Activated T-cell treated with anti-CD3 and anti-CD28 coated beads, Interleukin-2, amount 50 U/mL, for 1 hour (primary cell): ENCODE data around the gene BCDIN3D.

ENCODE experiments used
- DNase-seq: peaks from one replicate; pipeline ENCODE4 v3.0.0-alpha.2; 2020

Gene BCDIN3D

DNA sequence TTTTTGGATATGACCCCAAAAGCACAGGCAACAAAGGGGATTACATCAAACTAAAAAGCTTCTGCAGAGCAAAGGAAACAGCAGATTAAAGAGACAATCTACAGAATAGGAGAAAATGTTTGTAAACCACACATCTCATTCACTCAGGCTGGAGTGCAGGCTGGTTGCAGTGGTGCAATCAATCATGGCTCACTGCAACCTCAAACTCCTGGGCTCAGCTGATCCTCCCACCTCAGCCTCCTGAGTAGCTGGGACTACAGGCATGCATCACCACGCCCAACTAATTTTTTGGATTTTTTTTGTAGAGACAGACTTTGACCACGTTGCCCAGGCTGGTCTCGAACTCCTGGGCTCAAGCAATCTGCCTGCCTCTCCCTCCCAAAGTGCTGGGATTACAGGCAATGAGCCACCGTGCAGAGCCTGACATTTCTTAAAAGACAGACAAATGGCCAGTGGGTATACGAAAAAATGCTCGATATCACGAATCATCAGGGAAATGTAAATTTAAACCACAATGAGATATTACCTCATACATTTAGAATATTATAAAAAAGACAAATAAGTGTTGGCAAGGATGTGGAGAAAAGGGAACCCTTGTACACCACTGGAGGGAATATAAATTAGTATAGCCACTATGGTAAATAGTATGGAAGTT lies 24.5 kb downstream of the BCDIN3D start:
- DNase-seq, result no peak

DNA sequence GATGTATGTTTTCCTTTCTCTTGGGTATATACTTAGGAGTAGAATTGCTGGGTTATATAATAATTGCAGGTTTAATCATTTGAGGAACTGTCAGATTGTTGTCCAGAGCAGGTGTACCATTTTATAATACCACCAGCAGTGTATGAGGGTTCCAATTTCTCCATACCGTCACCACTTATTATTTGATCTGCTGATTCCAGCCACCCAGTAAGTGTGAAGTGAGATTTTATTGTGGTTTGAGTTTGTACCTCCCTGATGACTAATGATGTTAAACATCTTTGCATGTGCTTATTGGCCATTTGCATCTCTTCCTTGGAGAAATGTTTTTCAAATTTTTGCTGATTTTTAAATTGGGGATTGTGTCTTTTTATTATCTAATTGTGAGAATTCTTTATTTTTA lies 29.8 kb downstream of the BCDIN3D start:
- DNase-seq, result no peak

DNA sequence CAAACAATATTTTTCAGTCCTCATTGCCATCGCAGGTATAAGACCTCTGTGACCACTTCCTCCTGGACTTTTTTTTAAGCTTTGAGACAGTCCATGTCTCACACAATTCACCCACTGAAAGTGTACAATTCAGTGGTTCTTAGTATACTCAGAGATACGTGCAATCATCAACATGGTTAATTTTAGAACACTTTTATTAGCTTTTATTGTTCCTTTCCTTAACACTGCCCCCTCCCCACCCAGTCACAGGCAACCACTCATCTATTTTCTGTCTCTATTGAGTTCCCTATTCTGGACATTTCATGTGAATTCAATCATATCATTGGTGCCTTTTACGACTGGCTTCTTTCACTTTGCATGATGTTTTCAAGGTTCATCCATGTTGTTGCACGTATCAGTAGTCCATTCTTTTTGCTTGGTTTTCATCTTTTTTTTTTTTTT lies 30.9 kb downstream of the BCDIN3D start:
- no peak for DNase-seq

DNA sequence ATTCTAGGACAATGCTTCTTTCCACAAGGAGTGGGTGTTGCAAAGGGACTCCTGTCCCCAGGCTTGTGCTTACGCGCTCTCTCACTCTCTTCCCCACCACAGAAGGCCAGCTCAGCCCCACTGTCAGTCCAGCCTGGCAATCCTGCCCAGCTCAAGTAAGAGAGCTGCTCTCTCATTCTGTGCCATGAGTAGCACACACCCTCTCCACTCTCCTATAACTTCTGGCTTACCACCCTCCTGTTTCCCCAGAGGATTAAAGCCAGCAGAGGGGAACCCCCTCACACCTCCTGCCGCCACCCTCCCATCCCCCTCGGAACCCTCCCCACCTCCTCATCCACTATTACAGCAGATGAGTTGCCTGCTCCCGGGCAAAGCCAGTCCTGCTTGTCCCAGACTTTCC lies 31.8 kb downstream of the BCDIN3D start:
- DNase-seq, result no peak

DNA sequence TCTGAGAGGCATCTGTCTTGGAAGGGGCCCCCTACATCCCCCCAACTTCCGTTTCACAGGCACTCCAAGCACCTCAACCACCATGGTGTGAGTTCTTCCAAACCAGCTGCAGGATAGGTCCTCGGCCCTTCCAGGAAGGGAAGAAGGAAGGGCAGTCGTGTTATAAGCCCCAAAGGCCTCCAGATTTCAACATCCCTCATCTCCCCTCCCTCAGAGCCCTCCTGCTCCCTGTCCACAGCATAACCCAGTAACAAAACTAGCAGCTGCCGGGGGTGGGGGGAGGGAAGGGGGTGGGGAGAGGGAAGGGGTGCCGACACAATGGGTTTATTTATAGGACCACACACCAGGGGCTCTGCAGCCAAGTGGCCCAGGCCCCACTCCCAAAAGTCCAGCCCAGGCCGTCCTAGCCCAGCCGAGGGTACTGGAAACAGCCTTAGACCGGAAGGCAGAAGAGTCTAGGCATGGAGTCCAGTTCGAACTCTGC lies 33.0 kb downstream of the BCDIN3D start:
- no peak for DNase-seq

GRCh38 chr12:49809381-49809905 lies 33.5 kb downstream of the BCDIN3D start:
- no peak for DNase-seq

- DNase-seq, result no peak
Observed at GRCh38 chr12:49808686-49809380, 34.1 kb downstream of the BCDIN3D start.

DNA sequence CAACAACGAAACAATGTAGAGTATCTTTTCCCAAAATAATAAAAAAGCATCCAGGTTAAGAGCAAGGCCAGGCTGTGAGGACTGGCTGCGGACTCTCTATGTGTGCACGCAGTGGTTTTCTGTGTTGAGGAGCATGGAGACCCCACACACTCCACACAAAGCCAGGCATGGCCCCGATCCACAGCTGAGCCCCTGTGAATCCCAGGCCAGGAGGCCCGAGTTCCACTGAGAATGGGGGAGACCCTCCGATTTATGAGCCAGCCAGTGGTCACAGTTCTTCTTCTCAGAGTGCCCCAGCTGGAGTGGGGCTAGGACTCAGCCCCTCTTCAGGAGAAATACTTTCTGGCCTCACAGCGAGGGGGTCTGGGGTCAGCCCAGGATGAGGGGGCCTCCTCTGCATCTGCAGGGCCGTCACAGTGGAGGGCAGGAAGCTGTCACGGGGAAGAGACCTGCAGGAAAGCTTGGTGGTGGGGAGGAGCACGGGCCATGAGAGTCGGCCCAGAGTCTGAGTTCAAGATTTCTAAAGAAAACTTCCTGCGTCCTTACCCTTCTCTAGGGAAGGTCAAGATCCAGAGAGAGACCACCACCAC lies 34.8 kb downstream of the BCDIN3D start:
- no peak for DNase-seq

DNA sequence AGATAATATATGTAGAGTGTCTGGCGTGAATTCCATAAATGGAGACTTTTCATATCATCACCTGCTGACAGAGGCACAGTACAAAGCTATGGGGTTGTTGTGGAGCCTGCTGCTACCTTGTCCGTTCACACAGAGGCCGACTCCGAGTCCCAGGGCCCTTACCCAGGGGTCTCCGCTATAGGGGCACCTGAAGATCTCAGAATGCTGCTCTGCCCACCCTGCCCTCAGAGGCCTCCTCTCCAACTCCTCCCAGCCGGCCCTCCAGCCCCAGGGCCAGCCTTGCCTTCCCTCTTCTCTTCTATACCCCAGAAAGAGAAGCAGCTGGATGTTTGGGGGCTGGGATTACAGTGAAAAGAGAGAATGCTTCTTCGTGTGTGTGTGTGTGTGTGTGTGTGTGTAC lies 36.0 kb downstream of the BCDIN3D start:
- no peak for DNase-seq

DNA sequence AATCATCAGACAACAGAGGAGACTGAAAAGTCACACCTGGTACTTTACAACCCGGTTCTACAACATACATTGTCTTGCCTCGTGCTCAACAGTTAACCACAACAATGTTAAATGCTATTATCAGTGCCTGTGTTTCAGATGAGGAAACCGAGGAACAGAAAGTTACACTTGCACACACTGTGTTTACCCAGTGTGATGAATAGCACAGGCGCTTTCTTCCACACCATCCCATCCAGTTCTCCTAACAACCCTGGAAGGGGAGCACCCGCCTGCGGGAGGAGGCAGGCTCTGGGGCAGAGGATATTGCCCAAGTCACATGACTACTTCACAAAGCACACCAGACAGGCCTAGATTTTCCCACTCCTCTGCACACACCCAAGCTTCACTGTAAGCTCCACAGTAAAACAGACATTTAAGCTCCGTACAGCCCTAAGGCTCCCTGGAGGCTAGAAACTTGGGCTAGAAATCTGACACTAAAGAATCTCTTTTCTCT lies 36.5 kb downstream of the BCDIN3D start:
- DNase-seq, result no peak

DNA sequence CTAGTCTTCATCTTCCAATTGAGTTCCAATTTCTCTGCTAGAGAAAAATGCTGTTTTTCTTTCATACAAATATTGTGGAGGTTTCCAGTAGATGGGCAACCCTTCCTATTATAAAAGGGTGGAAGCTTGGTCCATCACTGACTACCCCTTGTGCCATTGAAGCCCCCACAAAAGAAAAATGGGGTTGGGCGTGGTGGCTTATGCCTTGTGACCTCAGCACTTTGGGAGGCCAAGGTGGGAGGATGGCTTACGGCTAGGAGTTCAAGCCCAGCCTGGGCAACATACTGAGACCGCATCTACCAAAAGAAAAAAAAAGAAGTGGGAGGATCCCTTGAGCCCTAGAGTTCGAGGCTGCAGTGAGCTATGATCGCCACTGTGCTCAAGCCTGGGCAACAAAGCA lies 37.5 kb downstream of the BCDIN3D start:
- no peak for DNase-seq

GRCh38 chr12:49804821-49805220 lies 38.1 kb downstream of the BCDIN3D start:
- no peak for DNase-seq

- DNase-seq, result no peak
Observed at GRCh38 chr12:49803693-49804450, 39.0 kb downstream of the BCDIN3D start.

DNA sequence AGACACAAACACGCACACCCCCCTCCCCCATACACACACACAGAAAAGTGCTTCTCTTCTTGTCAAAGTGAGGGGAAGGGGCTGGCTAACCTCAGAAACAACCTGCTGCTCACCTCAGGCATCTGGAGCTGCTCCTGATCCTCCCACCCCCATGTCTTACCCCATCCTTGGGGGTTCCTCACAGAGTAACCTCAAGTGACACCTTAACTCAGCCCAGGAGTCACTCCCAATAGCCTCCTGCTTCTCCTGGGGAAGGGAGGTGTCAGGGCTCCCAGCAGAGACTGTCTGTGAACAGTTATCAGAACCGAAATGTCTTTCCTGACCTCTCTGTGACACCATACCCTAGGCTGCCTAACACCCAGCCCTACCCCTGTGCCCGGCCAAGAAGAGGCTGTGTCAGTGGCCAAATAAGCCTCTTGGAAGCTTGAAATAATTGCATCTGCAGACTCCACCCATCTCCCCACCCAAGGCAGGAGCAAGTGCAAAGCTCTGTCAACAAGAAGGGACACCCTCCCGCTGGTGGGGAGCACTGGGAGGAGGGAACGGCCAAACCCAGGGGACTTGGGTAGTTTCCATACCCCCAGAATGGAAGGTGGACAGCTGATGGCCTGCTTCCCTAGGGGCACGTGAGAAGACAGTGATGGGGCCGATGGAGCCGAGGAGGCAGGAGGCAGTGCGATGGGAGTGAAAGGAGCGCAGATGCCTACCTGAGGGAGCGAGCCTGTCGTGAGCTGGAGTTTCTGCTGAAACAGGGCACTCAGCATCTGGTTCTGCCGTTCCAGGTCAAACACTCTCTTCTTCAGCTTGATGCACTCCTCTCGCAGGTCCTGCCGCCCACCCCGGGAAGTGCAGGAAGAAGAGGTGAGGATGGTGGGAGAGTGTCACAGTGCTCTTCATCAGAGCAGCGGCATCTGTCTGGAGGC lies 41.5 kb downstream of the BCDIN3D start:
- no peak for DNase-seq

DNA sequence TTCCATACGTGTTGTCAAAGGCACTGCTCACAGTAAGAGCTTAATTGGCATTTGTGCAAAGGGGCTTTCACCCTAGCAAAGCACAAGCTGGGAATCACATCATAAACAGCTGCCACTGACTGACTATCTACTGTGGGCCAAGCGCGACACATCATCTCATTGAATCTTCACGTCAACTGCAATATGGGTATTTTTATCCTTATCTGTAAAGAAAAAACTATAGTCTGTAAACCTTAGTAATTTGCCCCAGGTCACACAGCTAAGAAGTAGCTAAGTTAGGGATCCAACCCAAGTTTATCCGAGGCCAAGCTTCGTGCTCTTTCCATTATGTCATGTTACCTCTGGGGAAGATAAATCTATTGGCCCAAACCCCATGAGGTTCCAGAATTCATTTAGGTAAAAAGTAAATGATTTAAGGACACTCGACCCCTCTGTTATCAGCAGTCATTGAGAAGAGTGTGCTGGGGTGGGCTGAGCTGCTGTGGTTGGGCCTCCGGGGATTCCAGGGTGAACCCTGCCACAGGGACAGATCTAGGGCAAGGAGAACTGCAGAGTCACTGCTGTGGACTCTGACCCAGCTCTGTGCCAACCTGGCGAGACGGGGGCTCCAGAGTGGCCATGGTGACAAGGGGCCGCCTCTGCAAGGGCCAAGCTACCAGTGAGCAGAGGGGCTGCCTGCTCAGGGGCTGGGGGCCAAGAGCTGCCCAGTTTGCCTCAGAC lies 42.3 kb downstream of the BCDIN3D start:
- DNase-seq, result no peak

GRCh38 chr12:49798934-49799333 lies 44.0 kb downstream of the BCDIN3D start:
- no peak for DNase-seq

DNA sequence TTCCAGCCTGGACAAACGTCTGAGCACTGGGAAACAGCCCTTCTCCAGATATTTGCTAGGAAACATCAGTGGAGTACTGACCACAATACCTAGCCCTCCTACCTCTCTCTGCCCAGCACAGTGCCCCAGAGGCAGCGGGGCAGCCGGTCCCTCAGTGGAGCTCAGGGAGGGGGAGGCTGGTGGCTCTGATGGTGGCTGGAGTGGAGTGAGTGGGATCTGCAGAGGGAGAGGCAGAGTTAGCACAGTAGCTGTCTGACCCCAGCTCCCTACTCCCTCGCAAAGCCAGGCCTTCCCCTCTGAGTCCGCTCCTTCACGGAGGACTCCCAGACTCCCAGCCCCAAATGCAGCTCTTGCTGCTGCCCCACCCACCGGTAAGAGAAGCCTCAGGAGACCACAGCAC lies 44.7 kb downstream of the BCDIN3D start:
- DNase-seq, result no peak

- no peak for DNase-seq
Observed at GRCh38 chr12:49797449-49797776, 45.5 kb downstream of the BCDIN3D start.

DNA sequence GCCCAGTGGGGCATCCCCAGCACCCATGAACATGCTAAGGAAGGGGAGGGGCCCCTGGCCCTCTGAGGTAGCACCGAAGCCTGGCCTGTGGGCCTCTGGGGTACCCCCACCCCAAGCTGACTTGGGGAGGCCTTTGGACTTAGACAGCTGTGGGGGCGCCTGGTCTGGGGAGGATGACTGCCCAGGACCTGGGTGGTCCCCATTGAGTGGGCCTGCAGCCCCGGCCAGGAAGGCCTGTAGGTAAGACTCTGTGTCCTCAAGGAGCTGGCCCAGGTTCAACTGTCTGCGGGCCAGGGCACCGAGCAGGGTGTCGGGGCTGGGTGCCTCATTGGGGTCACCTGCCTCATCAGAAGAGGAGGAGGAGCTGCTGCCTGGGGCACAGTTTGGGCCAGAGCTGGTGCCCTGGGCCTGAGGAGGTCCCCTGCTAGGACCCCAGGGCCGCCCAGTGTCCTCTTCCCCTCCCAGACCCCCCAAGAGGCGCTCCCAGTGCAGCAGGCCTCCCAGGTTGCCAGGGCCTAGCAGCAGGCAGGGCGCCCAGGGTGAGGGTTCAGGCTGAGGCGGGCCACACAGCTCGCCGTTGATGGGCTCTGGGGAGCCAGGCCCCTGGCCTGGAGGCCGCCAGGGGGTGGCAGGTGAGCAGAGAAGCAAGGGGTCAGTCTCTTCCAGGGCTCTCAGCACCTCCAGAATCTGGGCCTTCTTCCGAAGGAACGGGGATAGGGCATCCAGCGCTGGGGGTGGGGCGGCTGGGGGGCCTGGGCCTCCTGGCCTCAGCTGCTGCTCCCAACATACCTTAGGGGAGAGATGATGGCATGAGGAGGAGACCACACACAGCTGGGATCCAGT lies 46.1 kb downstream of the BCDIN3D start:
- DNase-seq, result no peak

GRCh38 chr12:49796155-49796554 lies 46.8 kb downstream of the BCDIN3D start:
- no peak for DNase-seq
